ENCODE data around the gene LPP.

Gene LPP

GRCh38 chr3:188786424-188786823, 632.5 kb downstream of the LPP start:
- DNase-seq, result no peak

- peak; percentile 21 for DNase-seq
Measured at GRCh38 chr3:188788621-188789081, 634.7 kb downstream of the LPP start.

DNA sequence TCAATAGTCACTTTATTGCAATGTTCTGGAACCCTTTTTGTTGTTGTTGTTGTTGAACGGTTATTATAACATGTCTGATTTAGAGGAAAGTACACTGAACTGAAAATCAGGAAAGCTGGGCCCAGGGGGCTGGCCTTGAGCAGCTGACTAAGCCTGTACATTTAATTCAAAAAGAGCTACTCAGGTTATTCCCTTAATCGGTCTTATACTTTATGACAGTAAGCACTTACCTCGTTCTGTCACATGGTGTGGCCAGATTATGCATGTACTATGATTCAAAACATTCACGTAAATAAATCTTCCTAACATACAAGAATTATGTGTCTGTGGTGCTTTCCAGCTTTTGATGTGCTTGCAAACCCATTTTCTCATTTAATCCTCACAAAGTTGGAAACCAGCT, 635.3 kb downstream of the LPP start:
- DNase-seq, result no peak

- DNase-seq, result no peak
Measured at GRCh38 chr3:188791311-188791710, 637.4 kb downstream of the LPP start.

- peak; percentile 50 for DNase-seq
Measured at GRCh38 chr3:188792793-188793192, 638.8 kb downstream of the LPP start.

DNA sequence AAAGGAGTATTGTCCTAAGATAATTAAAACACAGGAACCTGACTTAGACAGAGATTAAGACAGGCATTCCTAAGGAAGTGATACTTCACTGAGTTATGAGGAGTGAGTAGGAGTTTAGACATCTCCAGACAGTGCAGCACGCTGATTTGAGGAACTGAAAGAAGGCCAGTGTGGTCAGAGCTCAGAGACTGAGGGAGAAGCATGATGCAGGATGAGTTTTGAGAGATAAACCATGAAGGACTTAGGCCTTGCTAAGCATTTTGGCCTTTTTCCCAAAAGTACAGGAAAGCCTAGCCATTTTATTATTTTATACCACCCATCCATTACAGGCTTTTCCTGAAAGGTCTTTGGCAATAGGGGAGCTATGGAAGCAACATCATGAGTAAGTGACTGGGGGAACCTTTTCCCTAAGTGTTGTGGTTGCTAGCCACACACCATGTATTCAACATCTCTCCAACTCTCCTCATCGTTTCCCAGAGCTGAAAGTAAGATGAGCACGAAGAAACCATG, 642.2 kb downstream of the LPP start:
- DNase-seq, result no peak

DNA sequence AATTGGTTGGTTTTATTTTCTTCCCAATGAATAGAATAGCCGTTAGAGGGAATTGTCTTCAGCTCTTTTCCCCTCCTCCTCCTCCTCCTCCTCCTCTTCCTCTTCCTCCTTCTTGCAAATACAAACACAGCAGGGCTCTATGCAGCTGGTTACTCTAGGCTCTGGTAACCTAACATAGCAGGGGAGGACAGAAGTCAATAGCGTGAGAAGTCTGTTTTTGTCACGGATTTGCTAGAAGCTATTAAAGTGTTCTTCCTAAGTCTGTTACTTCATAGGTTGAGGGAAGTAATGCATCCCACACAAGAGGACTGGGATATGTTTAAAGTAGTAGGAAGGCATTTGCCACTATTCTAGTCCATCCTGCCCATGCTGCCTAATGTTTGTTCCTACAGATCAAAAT, 643.1 kb downstream of the LPP start:
- DNase-seq, result no peak

GRCh38 chr3:188798556-188799145, 644.7 kb downstream of the LPP start:
- no peak for DNase-seq

GRCh38 chr3:188801393-188801792, 647.4 kb downstream of the LPP start:
- DNase-seq, result no peak

DNA sequence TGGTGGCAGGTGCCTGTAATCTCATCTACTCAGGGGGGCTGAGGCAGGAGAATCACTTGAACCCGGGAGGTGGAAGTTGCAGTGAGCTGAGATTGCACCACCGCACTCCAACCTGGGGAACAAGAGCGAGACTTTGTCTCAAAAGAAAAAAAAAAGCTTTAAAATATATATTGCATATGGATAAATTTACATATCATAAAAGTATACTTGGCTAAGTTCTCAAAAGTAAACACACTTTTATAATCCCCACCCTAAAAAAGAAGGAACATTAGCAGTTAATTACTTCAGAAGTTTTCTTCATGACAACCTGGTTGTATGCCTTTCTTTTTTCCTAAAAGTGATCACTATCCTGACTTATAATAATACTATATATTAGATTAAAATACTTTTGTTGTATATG, 648.7 kb downstream of the LPP start:
- DNase-seq, result no peak

GRCh38 chr3:188807006-188807405, 653.0 kb downstream of the LPP start:
- DNase-seq, result peak; percentile 28

DNA sequence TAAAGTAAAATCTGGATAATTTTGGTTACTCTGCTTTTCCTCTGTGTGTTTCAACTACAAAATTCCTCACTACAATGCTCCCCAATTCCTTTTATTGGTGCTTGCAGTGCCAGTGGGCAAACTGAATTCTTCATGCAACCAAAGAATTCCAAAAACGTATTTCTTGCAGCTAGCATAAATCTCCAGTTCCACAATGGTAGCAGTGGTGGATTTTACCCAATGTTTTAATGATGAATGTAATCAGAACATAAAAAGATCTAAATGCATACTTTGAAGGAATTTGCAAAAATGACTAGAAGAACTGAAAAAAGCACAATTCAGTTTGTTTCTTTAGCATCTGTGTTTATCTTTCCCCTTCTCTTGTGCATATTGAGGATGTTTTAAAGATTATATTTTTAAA, 658.2 kb downstream of the LPP start:
- no peak for DNase-seq

DNA sequence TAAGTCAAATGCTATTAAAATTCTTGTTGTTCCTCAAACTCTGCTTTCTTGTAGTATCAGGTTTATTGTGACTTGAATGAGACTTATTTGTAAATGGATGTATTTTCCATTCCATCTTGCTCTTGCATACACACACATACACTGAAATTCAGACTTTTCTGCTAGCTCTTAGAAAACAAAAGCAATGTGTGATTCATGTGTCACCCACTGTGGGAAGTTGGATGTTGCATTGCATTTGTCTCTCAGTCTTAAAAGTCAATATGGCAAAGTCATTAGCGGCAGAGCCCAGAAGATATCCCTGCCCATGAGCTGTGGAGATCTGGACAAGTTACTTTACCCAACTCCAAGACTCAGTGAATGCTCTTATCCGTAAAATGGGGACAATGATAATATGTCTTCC, 660.6 kb downstream of the LPP start:
- no peak for DNase-seq

DNA sequence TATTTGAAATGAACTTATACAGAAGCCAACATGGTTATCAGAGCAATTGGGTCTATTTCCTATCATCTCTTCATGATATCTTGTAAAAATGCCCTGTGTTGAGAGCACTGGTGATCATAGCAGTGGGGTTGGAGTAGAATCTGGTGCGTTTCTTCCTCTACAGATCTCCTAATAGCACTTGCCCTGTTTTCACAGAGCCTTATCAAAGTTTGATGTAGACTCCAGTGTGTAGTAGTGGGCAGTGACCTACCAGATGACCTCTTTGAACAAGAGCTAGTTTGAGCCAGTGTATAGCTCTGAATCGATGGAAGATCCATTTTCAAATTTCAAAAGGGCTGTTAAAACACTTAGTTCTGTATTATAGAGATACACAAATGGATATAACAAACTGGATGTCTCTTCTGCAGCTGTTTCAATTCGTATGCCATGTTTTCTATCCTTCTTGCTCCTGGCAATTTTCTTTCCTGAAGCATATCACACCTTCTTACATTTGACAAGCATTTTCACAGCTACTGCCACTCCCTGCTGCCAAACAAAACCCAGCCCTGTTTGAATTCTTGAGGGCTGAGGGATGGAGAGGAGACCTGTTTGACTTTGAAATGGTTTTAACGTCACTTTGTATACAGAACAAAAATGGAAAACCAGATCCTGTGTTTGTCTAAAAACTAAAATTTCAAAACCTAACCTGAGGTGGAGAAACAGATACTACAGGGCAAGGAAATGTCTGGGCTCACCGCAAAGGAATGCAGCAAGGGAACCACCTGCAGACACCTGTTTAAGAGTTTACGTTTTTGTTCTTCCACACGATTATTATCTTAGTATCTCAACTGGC, 663.4 kb downstream of the LPP start:
- DNase-seq, result no peak

- no peak for DNase-seq
Measured at GRCh38 chr3:188817935-188818269, 663.9 kb downstream of the LPP start.

- DNase-seq, result no peak
Measured at GRCh38 chr3:188818282-188818681, 664.3 kb downstream of the LPP start.

DNA sequence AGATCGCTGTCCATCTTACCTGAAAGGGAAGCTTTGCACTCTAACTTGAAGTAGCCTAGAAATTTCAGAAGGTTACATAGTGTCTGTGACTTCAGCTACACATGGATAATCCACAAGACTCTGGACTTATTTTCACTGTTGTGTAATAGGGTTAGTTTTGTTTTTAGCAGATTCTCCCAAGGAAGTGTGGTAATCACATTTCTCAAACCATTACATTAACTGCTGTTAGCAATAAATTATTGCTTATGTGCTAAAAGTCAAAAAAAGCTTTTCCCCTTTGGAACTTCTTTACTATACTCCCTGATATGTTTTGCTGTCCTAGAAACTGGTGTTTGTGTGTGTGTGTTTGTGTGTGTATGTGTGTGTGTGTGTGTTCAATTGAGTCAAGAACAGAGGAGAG, 666.0 kb downstream of the LPP start:
- peak; percentile 31 for DNase-seq

DNA sequence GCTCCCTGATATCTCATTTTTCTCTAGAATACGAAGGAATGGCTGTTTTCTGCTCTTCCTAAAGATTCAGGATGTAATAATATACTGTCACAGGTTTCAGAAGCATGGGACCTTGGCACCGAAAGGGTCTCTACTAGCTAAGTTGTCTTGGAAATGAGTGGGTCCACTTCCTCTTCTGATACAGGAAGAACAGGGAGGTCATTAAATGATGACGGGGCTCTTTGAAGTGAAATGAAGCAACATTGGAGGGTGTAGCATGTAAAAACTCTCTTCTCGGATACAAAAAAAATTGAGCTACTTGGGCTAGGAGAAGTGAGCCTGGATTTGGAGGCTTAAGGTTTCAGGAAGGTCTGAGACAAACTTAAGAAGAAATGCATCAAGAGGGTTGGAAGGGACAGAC, 668.0 kb downstream of the LPP start:
- DNase-seq, result peak; percentile 62

- no peak for DNase-seq
Measured at GRCh38 chr3:188822411-188822810, 668.5 kb downstream of the LPP start.

- DNase-seq, result no peak
Measured at GRCh38 chr3:188824566-188824965, 670.6 kb downstream of the LPP start.

DNA sequence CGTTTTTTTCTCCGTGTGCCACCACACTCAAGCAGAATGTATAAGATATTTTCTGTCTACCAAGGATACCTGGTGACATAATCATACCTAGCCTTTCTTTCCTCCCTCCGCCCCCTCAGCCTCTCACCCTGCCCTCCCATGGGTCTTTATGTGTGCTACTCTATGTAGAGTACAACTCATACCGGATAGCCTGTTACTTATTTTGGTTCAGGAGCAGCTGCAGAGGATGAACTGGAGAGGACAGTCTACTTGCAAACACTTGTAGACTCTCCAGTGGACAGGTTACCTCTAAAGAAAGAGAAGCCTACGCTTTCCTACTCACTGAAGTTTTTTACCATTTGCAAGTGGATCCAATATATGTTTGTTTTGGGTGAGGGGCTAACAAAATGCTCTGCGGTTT, 671.9 kb downstream of the LPP start:
- no peak for DNase-seq

GRCh38 chr3:188826574-188826973, 672.6 kb downstream of the LPP start:
- DNase-seq, result no peak

- no peak for DNase-seq
Measured at GRCh38 chr3:188827103-188827502, 673.1 kb downstream of the LPP start.

GRCh38 chr3:188827576-188827975, 673.6 kb downstream of the LPP start:
- DNase-seq, result no peak

- no peak for DNase-seq
Measured at GRCh38 chr3:188829130-188829529, 675.2 kb downstream of the LPP start.
